Measurements from ENCODE around the gene GABPB2.

The GABPB2 gene

DNA sequence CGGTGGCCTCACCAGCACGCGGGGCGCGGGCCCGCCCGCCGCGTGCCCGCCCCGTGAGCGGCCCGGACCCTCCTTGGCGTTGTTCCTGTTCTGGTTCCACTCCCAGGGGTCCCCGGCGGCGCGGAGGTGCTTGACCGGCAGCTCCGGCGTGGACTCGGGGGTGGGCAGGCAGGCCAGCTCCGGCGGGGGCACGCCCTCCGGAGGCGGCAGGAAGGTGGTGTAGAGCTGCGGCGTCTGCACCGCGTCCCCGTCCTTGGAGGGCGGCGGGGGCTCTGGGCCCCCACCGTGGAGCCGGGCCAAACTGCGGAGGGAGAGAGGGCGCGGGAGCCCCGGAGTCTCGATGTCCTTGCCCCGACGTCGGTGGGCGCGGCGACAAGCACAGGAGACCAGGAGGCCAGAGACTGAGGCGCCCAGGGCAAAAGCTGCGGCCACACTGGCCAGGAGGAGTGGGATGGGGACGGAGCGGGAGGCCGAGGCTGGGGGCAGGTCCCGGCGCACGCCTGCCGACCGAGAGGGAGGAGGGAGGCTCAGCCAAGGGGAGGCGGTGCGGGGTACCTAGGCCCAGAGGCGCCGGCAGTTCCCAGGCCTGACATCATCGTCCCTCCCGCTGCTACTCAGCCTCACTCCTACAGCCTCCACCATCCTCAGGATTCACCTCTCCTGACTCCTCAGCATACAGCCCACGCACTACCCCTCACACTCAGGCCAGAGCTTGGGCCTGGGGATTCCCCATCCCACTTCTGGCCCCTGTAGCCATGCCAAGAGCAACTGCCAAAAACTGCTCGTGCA is 62.7 kb downstream of the GABPB2 start:
- no peak for DNase-seq (ENCODE audit: low spot score)

DNA sequence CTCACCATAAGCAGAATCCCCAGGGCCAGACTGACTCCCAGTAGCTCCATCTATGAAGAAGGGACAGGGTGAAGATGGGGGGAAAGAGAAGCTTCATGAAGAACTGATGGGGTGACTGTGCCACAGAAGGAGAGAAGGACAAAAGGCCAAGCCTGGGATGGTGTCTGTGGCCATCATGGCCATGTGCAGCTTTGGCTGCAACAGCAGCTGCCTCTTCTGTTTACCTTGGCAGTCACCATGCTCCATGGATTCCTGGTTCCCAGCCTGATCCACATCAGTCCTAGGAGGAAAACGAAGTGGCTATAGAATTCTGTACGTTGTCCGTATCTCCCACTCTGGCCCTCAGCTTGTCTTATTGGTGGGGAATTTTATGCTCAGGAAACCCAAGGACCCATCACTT is 63.8 kb downstream of the GABPB2 start:
- no peak for DNase-seq (ENCODE audit: low spot score)

DNA sequence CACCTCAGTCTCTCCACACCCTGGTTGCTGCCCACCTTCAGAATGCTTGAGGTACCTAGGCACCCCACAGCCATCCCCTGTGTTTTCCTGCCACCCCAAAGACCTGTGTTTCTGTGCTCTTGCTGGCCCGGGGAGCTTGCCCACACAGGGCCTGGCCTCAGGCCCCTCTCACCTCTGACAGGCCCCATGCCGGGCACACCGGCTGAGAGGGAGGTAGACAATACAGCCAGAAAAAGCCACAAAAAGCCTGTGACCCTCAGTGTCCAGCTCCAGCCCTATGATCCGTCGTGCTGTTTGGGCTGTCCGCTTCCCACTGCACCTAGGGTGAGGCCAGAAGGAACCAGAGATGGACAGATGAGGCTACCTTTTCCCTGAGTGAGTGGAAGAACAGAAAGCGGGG is 64.4 kb downstream of the GABPB2 start:
- DNase-seq (ENCODE audit: low spot score), result no peak

DNA sequence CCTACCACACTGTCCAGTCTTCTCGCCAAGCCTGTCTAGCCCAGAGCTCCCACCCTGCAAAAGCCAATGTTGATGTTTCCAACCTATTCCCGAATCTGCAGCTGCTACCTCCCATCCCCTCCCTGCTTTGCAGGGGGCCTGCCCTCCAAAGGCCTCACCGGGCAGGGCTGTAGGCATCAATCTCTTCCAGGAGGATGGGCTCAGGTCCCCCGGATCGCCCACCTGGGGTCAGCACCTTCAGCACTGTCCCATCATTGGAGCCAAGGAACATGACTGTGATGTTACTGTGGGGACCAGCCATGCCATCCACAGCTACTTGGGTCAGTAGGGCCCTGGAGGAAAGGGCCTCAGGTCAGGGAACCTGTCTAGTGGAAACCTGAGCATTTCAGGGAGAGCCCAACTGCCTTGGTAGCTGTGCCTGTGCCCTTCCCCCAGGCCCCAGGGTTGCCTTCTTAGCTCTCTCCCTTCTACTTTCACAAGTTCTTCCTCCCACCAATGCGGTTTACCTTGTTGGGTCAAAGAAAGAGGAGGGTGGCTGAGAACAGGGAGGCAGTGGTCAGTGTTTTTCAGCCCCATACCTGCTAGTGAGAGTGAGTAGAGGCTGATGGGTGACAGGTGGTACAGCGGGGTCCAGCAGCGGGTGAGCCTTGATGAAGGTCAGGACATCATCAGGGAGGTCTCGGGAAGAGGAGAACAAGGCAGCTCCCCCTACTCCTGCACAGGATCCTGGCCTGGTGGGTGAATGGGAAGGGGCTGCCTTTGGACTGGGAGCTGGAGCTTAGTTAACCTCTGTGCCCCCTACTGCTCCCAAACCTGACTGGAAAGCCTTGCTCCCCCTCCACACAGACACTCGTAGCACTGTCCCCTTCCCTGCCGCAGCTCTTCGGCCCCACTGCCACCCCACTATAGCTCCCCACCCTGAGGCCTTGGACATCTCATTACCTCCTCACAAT is 65.1 kb downstream of the GABPB2 start:
- DNase-seq (ENCODE audit: low spot score), result no peak

DNA sequence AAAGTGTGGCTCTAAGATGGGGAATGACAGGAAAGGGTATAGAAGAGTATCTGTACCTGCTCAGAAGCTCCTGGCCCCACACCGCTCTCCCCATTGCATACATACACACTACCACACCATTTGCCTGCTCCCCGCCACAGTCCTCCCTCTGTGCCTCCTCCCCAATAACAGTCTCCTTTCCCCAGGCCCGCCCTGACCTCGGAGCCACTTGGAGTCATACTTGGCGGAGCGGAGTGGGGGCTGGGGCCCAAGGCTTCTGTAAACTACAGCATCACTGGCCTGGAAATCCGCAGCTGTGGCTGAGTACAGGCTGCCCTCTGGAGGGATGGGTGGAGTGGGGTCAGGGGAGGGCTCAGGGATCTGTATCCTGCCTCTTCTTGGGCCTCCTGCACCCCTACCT is 67.2 kb downstream of the GABPB2 start:
- DNase-seq (ENCODE audit: low spot score), result no peak

DNA sequence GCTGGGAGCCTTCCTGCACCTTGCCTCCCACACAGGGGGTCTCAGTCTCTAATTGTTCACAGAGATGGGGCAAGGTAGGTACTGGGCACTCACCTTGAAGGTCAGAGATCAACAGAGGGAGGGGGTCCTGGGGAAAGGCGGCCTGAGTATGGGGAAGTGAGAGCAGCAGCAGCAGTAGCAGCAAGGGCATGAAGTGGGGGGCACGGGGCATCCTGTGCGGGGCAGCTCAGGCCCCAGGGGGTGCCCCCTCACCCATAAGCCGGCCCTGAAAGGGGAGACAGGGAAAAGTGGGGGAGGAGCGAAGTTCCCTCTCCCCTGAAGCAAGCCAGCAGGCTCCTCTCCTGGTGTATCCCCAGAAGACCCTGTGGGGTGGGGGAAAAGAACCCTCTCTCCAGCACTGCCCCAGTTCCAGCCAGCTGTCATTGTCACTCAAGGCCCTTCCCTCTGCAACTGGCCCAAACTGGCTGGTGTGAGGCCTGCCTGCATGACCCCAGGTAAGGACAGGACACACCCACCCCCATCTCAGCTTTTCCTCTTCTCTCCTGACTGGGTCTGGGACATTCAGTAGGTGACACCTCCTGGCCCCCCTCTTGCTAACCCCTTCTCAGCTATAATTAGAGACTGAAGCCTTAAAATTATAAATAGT is 72.0 kb downstream of the GABPB2 start:
- no peak for DNase-seq (ENCODE audit: low spot score)

DNA sequence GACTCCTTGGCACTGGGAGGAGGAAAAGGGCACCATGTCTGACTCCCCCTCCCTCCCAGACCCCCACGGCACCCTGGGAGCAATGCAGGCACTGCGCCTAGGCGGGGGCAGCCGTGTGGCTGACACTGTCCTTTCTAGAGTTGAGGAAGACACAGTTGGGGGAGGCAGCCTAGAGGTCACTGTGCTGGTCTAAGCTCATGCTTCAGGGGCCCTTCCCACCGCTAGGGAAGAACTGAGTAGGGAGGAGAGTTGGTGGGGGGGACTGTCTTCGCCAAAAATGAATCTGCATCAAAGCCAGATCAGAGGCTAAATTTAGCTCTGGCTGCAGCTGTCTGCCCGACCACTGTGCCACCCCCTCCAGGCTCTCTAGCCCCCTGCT is 72.5 kb downstream of the GABPB2 start:
- no peak for DNase-seq (ENCODE audit: low spot score)

DNA sequence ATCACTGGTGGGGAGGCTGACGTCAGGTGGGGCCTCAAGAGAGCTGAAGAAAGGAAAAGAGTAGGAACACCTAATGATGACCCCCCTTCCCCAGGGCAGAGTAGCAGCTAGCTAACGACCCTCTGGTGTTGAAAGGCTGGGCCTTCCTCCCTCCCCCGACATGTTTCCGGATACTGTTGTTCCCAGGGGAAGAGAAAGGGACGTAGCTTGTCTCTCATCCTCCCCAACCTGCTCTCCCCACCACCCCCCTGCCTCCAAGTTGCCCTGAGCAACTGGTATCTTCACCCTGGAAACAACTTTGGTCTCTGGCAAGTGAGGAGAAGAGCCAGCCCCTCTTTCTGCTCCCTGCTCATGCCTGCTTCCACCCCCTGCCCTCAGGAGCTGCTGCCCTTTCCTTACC is 73.4 kb downstream of the GABPB2 start:
- DNase-seq (ENCODE audit: low spot score), result no peak

DNA sequence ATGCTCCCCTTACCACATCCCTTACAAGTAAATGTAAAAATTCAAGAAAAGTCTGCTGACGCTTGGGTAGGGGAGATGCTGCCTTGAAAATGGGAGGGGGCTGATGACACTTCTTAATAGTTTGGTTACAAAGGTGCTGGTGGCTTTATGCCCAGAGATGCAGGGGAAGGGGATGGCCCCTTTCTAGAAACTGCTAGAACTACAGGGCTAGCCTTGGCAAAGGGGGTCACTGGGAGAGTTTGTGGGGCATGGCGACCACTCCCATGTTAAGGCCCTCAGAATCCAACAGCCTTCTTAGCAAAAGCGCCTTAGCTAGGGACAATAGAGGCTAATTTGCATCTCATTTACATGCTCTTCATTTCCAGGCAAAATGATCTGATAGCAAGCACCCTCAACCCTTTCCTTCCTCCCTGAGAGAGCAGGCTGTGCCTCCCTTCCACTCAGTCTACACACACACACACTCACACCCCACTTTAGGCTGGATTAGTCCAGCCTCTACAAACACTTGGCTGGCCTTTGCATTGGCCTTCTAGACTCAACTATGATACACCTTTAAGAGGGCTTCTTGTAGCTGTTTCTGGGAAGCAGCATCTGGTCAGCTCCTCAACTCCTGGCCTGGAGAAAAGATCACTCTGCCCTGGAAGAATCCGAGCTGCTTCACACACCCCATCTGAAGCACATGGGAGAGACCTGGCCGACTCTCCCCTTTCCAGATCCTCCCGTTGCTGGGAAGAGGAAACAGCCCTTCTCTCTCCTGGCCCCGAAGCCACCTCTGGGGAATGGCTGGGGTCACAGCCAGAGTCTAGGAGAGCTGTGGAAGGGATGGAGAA is 74.1 kb downstream of the GABPB2 start:
- DNase-seq (ENCODE audit: low spot score), result no peak

DNA sequence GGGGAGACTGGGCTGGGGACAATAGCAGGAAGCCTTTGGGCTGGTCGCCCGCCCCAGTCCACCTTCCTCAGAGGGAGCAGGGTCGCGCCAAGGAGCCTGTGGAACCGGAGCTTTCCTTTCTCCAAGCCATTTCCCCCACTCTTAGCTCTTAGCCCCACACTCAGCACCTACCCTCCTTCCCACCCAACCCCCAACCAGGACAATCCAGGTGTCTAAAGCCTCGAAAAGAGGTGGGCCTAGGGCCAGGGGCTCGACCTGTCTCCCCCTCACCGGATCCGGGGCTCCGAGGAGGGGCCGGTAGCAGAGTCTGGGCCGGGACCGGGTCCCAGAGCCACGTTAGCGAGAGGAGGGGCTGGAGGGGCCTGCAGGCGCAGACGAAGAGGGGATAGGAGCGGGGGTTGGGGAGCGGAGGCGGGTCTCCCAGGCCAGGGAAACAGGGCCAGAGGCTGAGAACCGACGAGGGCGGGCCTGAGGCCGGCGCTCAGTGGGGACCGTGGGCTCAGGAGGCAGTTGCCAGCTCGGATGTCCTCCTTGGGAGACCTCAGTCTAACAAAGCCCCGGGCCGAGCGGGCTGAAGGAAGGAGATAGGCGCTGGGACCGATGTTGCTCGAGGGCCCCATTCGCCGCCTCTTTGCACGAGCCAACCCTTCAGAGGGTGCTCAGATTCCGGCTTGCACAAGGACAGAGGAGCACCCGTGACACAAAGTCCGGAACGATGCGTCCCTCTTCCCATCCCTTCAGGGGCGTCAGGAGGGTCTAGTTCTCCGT is 74.9 kb downstream of the GABPB2 start:
- DNase-seq (ENCODE audit: low spot score), result no peak

DNA sequence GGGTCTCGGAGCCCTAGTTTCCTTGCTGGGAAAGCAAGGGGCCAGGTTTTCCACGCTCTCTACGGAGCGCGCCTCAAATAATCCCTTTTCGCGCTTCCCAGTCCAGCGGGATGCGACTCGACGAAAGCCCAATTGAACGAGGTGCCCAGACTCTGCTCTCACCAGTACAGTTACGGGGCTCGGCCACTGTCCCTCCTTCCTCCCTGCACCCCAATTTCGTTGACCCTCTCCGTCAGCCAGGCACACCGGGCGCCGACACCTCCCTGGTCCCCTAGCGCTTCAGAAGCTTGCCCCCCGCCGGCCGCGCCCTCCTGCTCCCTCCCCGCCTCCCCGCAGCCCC is 75.5 kb downstream of the GABPB2 start:
- DNase-seq (ENCODE audit: low spot score), result no peak

DNA sequence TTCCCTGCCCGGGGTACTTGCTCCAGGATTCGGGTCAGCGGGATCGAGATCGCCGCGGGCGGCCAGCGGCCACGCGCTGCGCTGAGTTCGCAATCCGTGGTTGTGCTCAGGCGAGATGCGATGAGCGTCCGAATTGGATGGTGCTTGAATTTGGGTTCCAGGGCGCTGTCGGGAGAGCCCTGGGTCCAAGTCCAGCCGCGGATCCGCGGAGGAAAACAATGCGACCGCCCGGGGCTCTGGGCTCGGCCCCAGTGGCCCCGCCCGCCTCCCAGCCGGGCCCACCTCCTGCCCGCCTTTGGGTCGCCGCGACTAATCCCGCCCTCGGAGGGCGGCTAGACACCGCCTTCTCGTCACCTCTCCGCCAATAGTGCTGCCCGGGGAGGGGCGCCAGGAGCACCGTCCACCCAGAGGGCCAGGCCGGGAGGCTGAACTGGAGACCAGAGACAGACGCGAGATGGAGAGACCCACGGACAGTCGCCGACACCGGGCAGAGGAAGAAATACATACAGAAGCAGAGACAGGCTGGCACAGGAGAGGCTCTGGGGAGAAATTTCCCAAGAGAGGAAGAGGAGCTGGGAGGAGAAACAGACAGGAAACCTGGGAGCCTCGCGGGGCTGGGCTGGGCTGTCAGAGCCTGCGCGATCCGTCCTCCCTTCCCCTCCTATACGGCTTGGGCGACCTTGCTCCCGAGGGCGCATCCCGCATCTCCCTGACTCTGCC is 76.0 kb downstream of the GABPB2 start, which contains the start of gene SEMA6C:
Gene SEMA6C (minus strand): TSS at position 220 of the 720 bp plus-strand sequence. CDS start 4,010 bp downstream, outside the sequence.
- DNase-seq (ENCODE audit: low spot score), result peak; percentile 95

DNA sequence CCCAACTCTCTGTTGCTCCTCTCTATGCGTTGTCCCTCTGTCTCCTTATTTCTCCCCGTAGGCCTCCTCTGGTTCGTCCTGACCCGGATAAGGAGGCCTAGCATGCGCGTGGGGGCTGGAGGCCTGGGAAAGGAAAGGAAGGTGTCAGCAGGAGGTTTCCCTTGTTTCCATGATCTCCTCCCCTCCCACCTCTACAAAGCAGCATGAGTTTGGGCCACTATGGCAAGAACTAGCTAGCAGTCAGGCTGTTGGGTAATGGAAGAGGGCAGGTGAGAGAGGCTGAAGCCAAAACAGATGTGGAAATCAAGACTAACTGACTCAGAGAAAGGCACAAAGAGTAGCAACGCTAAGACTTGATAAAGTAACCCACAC is 76.6 kb downstream of the GABPB2 start:
- DNase-seq (ENCODE audit: low spot score), result no peak

DNA sequence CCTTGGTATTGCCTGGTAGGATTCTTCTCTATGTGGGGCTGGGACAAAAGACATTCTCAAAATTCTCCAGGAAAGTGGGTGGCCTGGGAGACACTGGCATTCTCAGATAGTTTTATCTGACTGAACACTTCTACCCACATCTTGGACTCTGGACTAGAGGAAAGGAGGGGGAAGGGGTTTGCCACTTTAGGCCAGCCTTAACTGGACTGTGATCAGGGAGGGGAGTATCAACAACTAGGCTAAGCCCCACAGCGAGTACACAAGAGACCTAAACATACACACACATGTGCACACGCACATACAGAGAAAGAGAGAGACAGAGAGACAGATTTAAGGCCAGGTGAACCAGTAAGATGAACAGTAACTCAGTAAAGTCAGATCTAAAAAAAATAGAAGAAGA is 77.1 kb downstream of the GABPB2 start:
- no peak for DNase-seq (ENCODE audit: low spot score)

DNA sequence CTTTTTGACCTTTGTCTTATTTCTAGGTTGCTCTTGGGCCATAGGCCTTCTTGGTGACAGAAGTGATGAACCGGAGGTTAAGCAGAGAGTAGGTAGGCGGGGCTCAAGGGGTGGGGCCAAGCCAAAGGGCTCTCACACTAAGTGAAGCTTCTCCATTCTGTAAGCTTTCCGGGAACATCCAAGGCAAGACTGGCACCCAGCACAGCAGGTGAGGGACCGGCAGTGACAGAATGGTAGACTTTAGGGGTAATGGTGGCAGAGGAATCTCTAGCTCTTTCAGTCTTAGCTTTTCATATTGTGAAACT is 85.9 kb downstream of the GABPB2 start, which contains the start of gene TNFAIP8L2:
Gene TNFAIP8L2 (plus strand): TSS at position 135 of the 305 bp plus-strand sequence. CDS start 2,049 bp downstream, outside the sequence.
- DNase-seq (ENCODE audit: low spot score), result peak; percentile 49

DNA sequence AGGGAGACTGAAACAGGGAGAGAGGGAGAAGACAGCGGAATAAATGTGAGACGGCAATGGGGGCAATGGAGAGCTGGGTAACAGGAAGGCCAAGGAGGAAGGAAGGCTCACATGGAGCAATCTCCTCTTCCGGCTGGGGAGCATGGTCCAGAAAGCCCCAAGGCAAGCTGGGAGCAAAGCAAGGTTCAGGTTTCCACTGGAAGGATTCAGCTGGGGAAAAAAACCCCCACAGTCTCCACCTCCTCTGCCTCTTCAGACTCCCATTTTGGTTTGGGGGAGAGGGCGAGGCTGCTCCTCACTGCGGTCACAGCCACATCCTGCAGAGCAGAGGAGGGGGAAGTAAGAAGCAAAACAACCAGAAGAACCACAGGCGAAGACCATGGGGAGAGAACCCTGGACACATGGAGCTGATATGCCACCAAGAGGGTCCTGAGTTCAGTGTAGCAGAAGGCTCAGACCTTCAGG is 86.5 kb downstream of the GABPB2 start:
- DNase-seq (ENCODE audit: low spot score), result no peak

DNA sequence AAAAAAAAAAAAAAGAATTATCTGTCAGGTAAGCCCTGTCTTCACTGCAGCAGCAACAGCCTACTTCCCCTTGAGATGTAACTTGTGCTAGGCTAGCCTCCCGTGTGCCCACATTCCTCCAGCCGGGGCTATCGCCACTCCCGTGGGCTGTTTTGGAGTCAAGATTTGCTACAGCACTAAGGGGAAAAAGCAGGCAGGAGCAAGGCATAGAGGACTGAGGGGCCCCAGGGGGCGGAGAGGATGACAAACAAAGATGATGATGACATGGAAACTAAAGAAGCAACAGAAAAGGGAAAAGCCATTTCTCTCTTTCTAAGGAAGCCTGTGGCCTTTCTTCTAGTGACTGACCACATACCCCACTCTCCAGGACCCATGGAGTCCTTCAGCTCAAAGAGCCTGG is 87.8 kb downstream of the GABPB2 start:
- DNase-seq (ENCODE audit: low spot score), result no peak

DNA sequence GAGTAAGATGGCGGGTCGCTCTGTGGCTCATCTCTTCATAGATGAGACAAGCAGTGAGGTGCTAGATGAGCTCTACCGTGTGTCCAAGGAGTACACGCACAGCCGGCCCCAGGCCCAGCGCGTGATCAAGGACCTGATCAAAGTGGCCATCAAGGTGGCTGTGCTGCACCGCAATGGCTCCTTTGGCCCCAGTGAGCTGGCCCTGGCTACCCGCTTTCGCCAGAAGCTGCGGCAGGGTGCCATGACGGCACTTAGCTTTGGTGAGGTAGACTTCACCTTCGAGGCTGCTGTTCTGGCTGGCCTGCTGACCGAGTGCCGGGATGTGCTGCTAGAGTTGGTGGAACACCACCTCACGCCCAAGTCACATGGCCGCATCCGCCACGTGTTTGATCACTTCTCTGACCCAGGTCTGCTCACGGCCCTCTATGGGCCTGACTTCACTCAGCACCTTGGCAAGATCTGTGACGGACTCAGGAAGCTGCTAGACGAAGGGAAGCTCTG is 88.2 kb downstream of the GABPB2 start:
- DNase-seq (ENCODE audit: low spot score), result no peak

DNA sequence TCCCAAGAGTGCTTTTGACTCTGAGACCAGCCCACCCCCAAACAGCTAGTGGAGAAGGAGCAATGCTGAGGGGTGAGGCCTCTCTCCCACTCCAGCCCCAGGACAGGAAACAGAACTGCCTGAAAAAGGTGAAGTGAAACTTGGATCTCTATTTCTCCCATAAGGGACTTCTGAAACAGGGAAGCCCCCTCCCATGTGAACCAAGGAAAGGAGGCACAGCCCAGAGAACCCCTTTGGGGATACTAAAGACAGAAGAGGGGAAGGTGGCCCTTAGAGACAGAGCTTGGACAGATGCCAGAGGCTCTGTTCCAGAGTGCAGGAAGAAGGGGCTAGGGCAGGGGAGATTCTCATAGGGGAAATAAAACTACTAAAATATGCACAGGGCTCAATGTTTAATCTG is 88.8 kb downstream of the GABPB2 start:
- no peak for DNase-seq (ENCODE audit: low spot score)

DNA sequence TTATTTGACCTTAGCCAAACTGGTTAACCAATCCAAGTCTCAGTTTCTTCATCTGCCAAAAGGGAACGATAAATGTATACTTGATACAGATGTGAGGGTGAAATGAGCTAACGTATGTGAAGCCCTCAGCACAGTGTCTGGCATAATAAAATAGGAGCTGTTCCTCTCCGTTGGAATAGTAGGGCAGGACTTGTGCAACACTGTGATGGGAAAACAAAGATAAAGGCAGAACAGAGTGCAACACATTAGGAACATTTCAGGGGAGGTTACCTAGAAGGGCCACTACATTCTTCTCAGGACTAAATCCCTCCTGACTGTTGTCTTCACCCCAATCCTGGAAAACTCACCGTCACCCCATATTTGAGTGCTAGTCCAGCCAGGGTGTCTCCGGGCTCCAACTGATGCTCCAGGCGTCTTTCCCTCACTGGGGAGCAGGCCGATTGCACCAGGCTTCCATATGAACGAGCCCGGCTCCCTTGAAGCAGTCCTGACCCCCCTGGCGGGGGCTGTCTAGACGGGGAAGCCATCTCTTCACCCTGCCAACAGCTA is 94.2 kb downstream of the GABPB2 start:
- DNase-seq (ENCODE audit: low spot score), result no peak

All from globus pallidus (tissue), 1 donor.